Adrenal gland (tissue), 5 donors: ENCODE measurements around the gene SKA3.

Experiments used
- POLR2A ChIP-seq, 2 donors: fragments of 450-650 bp; IDR thresholded peaks; one replicate each; pipeline ENCODE4 v1.6.1; 2017; ENCODE audit warnings: antibody characterized with exemption in 2 of 2, mild to moderate bottlenecking in 2 of 2, moderate library complexity in 1 of 2
- TF ChIP-seq, protein P1 (sequence below), 6 experiments: fragments of 450-650 bp in 4 of 6; fragments of 200-600 bp in 2 of 6; sonication (generic) in 1 of 6; IDR thresholded peaks; 1 replicate in 5 of 6; 2 replicates in 1 of 6; pipeline versions ENCODE4 v1.5.1 to v1.8.0; 2016 to 2021; ENCODE audit warnings: antibody characterized with exemption in 6 of 6, mild to moderate bottlenecking in 2 of 6, moderate library complexity in 1 of 6
- donor health status: DM: no; HTN: no; CAD: no.

DNA sequence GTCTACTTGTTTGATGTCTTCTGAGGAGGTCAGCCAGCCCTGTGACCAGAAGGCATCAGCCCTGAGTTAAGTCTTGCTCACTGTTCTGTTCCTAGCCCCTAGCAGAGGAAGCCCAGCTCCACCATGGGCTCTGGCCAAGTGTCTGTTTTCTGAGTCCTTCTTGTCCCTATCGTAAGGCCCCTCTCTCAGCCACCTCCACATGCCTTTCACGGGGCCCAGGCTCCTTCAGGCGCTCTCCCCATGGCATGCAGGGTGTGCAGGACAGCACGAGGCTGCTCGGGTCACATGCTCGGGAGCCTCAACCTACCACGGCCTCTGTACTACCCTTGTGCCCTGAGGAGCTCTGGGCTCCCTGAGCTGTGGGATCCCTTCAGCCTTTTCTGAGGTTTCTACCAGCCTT lies 67.2 kb downstream of the SKA3 start:
- TF ChIP-seq, protein P1, sequence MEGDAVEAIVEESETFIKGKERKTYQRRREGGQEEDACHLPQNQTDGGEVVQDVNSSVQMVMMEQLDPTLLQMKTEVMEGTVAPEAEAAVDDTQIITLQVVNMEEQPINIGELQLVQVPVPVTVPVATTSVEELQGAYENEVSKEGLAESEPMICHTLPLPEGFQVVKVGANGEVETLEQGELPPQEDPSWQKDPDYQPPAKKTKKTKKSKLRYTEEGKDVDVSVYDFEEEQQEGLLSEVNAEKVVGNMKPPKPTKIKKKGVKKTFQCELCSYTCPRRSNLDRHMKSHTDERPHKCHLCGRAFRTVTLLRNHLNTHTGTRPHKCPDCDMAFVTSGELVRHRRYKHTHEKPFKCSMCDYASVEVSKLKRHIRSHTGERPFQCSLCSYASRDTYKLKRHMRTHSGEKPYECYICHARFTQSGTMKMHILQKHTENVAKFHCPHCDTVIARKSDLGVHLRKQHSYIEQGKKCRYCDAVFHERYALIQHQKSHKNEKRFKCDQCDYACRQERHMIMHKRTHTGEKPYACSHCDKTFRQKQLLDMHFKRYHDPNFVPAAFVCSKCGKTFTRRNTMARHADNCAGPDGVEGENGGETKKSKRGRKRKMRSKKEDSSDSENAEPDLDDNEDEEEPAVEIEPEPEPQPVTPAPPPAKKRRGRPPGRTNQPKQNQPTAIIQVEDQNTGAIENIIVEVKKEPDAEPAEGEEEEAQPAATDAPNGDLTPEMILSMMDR (IDR thresholded peaks at IDR 0.05), result no peak
- TF ChIP-seq POLR2A (IDR thresholded peaks at IDR 0.05), result no peak
